ENCODE data around the gene BHLHE41.
A peak's percentile ranks its signal among the peaks of the same experiment; 100 is the strongest.

DNA sequence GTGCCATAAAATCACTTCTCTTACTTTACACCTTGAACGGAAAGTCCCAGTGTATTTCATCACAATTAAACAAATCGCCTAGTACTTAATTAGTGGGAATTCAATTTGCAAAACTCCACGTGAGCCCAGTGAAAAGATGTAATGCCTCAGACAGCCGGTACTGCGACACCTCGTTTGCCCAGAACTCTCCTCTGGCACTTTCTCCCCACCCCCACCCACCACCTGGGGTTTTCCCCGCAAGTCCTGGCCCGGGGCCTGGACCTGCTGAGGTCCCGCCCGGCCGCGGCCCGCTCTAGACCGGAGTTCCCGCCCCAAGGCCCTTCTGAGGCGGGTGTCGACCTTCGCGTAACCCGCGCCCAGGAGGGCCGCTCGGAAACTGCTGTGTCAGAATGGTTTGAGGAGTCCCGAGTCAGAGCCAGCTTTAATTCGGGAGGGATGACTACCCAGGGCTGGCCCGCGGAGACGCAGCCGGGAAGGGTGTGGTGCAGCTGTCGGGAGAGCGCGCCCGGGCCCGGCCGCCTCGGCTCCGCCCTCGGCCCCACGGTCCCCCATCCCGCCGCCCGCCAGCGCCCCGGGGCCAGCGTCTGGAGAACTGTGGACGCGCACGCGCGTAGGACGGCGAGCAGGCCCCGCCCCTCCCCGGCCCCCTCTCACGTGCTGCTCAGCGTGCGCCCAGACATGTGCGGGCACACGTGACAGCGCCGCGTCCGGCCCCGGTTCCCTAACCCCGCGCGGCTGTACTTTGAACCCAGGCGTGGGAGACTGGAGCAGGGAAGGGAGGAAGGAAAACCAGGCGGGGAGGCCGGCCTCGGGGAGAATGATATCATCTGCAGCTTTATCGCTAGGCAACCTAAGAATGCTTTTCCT lies 10.8 kb downstream of the BHLHE41 start:
- TF ChIP-seq, protein P1, sequence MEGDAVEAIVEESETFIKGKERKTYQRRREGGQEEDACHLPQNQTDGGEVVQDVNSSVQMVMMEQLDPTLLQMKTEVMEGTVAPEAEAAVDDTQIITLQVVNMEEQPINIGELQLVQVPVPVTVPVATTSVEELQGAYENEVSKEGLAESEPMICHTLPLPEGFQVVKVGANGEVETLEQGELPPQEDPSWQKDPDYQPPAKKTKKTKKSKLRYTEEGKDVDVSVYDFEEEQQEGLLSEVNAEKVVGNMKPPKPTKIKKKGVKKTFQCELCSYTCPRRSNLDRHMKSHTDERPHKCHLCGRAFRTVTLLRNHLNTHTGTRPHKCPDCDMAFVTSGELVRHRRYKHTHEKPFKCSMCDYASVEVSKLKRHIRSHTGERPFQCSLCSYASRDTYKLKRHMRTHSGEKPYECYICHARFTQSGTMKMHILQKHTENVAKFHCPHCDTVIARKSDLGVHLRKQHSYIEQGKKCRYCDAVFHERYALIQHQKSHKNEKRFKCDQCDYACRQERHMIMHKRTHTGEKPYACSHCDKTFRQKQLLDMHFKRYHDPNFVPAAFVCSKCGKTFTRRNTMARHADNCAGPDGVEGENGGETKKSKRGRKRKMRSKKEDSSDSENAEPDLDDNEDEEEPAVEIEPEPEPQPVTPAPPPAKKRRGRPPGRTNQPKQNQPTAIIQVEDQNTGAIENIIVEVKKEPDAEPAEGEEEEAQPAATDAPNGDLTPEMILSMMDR (conservative IDR thresholded peaks at IDR 0.05 in 1 of 2, IDR thresholded peaks at IDR 0.05 in 1 of 2; ENCODE audit: extremely low read depth in 1 of 2, insufficient read depth in 1 of 2, low read depth in 1 of 2, low read length in 2 of 2), result peak; percentile 24 to 56
- no peak for TF ChIP-seq EZH2 (IDR thresholded peaks at IDR 0.05; ENCODE audit: borderline replicate concordance, low read length)
